Activated naive CD8-positive, alpha-beta T cell treated with anti-CD3 and anti-CD28 coated beads, Interleukin-2, amount 10 ng/mL, durations not matched to agents 7 days and 5 days (primary cell): ENCODE measurements around the gene A1CF. TPM values are rescaled to one million over a fixed set of nuclear protein-coding genes. Genes with fewer than 3 reads are reported as not detected.
"Not testable (repeated sequence)": the region's sequence is repeated elsewhere in the genome, so short reads cannot be mapped to it uniquely, and the experiment has no call there.

ENCODE experiments used
- ATAC-seq: fragments of 150-1000 bp; cut with Tn5 transposase; one replicate; pipeline ENCODE4 v1.10.0; 2021; ENCODE audit warnings: low read depth, moderate library complexity
- POLR2A ChIA-PET: fragments of 350-600 bp; sonication (Branson Sonifier 250); formaldehyde crosslinking; loops from one replicate; lab custom pipeline; 2021; ENCODE audit warnings: antibody characterized with exemption; lab: Charles Lee
- DNase-seq: peaks from one replicate; pipeline ENCODE4 v3.0.0; 2021
- H3K27ac Mint-ChIP-seq: one replicate; pipeline ENCODE4 v1.8.0; 2022; ENCODE audit warnings: mild to moderate bottlenecking, mixed read lengths
- H3K27me3 Mint-ChIP-seq: one replicate; pipeline ENCODE4 v1.8.0; 2022; ENCODE audit warnings: mild to moderate bottlenecking, moderate library complexity, mixed read lengths
- H3K36me3 Mint-ChIP-seq: one replicate; pipeline ENCODE4 v1.8.0; 2021; ENCODE audit warnings: mild to moderate bottlenecking, mixed read lengths
- H3K4me1 Mint-ChIP-seq: one replicate; pipeline ENCODE4 v1.8.0; 2021; ENCODE audit warnings: mixed read lengths
- H3K4me3 Mint-ChIP-seq: one replicate; pipeline ENCODE4 v1.8.0; 2022; ENCODE audit warnings: mild to moderate bottlenecking, moderate library complexity, mixed read lengths
- H3K9me3 Mint-ChIP-seq: one replicate; pipeline ENCODE4 v1.8.0; 2021; ENCODE audit warnings: mixed read lengths
- total RNA-seq, 2 experiments: library from RNA; stranded (reverse); gene quantifications; one replicate each; pipeline ENCODE4 v1.2.3, GENCODE V29; 2021

Gene A1CF, protein sequence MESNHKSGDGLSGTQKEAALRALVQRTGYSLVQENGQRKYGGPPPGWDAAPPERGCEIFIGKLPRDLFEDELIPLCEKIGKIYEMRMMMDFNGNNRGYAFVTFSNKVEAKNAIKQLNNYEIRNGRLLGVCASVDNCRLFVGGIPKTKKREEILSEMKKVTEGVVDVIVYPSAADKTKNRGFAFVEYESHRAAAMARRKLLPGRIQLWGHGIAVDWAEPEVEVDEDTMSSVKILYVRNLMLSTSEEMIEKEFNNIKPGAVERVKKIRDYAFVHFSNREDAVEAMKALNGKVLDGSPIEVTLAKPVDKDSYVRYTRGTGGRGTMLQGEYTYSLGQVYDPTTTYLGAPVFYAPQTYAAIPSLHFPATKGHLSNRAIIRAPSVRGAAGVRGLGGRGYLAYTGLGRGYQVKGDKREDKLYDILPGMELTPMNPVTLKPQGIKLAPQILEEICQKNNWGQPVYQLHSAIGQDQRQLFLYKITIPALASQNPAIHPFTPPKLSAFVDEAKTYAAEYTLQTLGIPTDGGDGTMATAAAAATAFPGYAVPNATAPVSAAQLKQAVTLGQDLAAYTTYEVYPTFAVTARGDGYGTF
- not detected for total RNA-seq

DNA sequence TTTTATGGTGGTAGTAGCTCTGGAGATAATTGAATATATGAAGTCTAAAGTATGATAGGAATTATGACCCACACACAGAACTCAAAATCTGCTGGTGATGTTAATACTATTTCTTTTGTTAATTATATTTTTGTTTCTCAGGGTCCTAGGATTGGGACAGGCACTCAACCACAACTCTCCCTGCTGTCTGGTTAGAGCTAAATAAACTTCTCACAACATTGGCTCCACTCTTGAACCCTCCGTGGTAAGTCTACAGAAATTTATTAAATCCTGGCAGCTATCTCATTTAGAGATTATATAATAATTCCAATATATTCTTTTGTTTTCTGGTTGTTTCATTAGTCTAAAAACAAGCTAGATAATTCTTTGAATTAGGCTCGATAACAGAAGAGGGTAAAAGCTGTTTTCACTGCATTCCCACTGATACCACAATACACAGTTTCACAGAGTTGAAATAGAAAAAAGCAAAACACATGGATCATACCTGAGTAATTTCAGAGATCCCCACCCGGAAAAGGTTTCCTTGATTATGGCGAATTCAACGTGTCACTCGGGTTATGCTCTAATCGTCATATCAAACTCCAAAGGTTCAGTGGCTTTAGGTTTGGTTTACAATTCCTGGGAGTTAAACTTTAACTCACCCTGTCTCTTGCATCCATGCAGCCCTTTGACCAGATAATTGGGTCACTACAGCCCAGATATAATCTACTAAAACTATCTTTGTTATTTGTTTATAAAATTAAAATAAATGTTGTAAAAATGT, at the start of gene A1CF:
Gene A1CF (minus strand): TSS at position 531 of the 763 bp plus-strand sequence. CDS start 25,687 bp downstream, outside the sequence.
- Mint-ChIP-seq H3K27ac (no peak within 1 kb of the TSS), H3K36me3 (no peaks in the 10 kb centered on the region), H3K9me3 (no peaks in the 10 kb centered on the region), H3K4me1 (no peaks in the 10 kb centered on the region), H3K27me3 (peaks cover 16% of the 10 kb centered on the region), H3K4me3 (no peak within 1 kb of the TSS)
- DNase-seq (no peak), ATAC-seq (no peak)
- POLR2A ChIA-PET, result no interaction called here

GRCh38 chr10:50931948-50932431, 46.6 kb upstream of the A1CF start:
- Mint-ChIP-seq H3K27ac (no peak overlapping the region), H3K4me1 (no peaks in the 10 kb centered on the region), H3K4me3 (no peak overlapping the region), H3K27me3 (peaks cover 6% of the 10 kb centered on the region), H3K36me3 (no peaks in the 10 kb centered on the region), H3K9me3 (no peaks in the 10 kb centered on the region)
- DNase-seq (no peak), ATAC-seq (no peak)
- POLR2A ChIA-PET, result no interaction called here

GRCh38 chr10:50929670-50930069, 44.2 kb upstream of the A1CF start:
- ATAC-seq (no peak), DNase-seq (no peak)
- Mint-ChIP-seq H3K36me3 (no peaks in the 10 kb centered on the region), H3K4me3 (no peak overlapping the region), H3K4me1 (no peaks in the 10 kb centered on the region), H3K27ac (no peak overlapping the region), H3K27me3 (peaks cover 2% of the 10 kb centered on the region), H3K9me3 (no peaks in the 10 kb centered on the region)
- POLR2A ChIA-PET, result no interaction called here

DNA sequence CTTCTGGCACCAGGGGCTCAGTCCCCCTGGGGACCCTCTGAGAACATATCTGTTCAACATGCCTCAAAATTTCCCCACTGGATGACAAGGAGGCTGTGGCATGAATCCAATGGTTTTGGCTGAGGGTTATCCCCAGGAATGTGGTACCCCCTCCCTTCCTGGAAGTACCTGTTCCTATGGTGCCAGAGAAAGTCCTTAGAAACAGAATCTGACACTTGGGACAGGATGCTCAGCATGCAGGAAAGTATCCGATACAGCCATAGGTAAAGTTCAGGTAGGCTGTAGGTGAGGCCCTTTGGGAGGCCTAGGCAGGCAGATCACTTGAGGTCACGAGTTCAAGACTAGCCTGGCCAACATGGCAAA, 42.7 kb upstream of the A1CF start:
- Mint-ChIP-seq H3K4me3 (no peak overlapping the region), H3K27me3 (peaks cover 2% of the 10 kb centered on the region), H3K36me3 (no peaks in the 10 kb centered on the region), H3K4me1 (no peaks in the 10 kb centered on the region), H3K27ac (no peak overlapping the region), H3K9me3 (peaks cover 7% of the 10 kb centered on the region)
- no peak for DNase-seq
- POLR2A ChIA-PET, result no interaction called here
- ATAC-seq, result no peak

DNA sequence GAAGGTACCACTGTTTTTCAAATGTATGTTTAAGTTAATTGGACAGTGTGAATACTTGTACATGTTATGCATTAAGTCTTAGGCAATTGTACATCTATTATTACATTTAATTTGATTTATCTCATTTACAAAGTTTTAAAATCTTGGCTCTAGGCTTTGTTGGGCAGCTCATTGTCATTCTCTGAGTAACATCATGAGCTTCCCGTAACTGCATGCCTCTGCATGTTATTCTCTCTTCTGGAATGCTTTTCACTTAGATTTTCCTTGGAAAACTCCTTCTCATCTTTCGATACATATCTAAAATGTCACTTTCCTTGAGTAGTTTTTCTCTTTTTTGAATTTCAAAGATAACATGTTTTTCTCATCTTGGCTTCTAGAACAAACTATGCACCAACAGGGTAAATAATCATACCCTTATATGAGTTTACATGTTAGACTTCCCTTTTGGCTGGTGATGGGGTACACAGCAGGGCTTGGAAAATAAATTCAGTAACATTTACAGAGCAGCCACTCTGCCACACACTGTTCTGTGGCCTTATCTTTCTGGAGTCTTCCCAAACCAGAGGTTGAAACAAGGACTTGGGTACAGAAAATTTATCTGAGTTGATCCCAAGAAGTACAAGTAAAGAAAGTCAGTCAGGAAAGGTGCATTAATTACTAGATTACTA, 42.2 kb upstream of the A1CF start:
- POLR2A ChIA-PET, result no interaction called here
- no peak for ATAC-seq

GRCh38 chr10:50923471-50923870, 38.0 kb upstream of the A1CF start:
- H3K27me3 Mint-ChIP-seq, POLR2A ChIA-PET, H3K4me3 Mint-ChIP-seq, H3K4me1 Mint-ChIP-seq, H3K27ac Mint-ChIP-seq, DNase-seq, ATAC-seq, H3K9me3 Mint-ChIP-seq, H3K36me3 Mint-ChIP-seq: not testable (repeated sequence)

More for the DNA sequence above, 42.2 kb upstream of the A1CF start:
- no peaks in the 10 kb centered on the region for H3K36me3 Mint-ChIP-seq
- H3K27ac Mint-ChIP-seq, result no peak overlapping the region
- peaks cover 7% of the 10 kb centered on the region for H3K9me3 Mint-ChIP-seq
- no peaks in the 10 kb centered on the region for H3K4me1 Mint-ChIP-seq
- DNase-seq, result no peak
- no peak overlapping the region for H3K4me3 Mint-ChIP-seq
- peaks cover 2% of the 10 kb centered on the region for H3K27me3 Mint-ChIP-seq

- DNase-seq (no peak), ATAC-seq (no peak)
- Mint-ChIP-seq H3K9me3 (peaks cover 6% of the 10 kb centered on the region), H3K27me3 (peaks cover 3% of the 10 kb centered on the region), H3K36me3 (no peaks in the 10 kb centered on the region), H3K4me1 (no peaks in the 10 kb centered on the region), H3K27ac (no peak overlapping the region), H3K4me3 (no peak overlapping the region)
- POLR2A ChIA-PET, result no interaction called here
Measured at GRCh38 chr10:50919010-50919409, 33.6 kb upstream of the A1CF start.

- H3K4me1 Mint-ChIP-seq, result no peaks in the 10 kb centered on the region
- ATAC-seq, result no peak
- no peak overlapping the region for H3K27ac Mint-ChIP-seq
- POLR2A ChIA-PET, result no interaction called here
- DNase-seq, result no peak
- no peaks in the 10 kb centered on the region for H3K36me3 Mint-ChIP-seq
- H3K9me3 Mint-ChIP-seq, result peaks cover 3% of the 10 kb centered on the region
- H3K4me3 Mint-ChIP-seq, result no peak overlapping the region
- peaks cover 3% of the 10 kb centered on the region for H3K27me3 Mint-ChIP-seq
Measured at GRCh38 chr10:50918529-50918928, 33.1 kb upstream of the A1CF start.

DNA sequence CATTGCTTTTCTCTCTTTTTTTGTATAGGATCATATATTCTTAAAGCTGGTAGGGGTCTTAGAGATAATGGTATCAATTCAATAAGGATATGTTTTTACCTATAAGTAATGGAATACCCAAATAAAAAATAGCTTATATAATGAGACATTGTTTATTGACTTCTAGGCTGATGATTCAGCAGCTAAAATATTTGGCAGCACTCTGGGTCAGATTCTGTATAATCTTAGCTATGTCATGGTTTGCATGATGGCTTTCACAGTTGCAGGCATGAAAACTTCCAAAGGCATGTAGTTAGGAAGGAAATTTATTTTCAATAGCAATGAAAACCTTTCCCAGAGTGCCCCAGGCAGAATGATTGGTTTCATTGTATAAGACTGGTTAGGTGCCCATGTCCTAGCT, 32.1 kb upstream of the A1CF start:
- Mint-ChIP-seq H3K27ac (no peak overlapping the region), H3K9me3 (peaks cover 3% of the 10 kb centered on the region), H3K4me3 (no peak overlapping the region), H3K36me3 (no peaks in the 10 kb centered on the region), H3K27me3 (peaks cover 3% of the 10 kb centered on the region), H3K4me1 (no peaks in the 10 kb centered on the region)
- no peak for DNase-seq
- POLR2A ChIA-PET, result no interaction called here
- ATAC-seq, result no peak

DNA sequence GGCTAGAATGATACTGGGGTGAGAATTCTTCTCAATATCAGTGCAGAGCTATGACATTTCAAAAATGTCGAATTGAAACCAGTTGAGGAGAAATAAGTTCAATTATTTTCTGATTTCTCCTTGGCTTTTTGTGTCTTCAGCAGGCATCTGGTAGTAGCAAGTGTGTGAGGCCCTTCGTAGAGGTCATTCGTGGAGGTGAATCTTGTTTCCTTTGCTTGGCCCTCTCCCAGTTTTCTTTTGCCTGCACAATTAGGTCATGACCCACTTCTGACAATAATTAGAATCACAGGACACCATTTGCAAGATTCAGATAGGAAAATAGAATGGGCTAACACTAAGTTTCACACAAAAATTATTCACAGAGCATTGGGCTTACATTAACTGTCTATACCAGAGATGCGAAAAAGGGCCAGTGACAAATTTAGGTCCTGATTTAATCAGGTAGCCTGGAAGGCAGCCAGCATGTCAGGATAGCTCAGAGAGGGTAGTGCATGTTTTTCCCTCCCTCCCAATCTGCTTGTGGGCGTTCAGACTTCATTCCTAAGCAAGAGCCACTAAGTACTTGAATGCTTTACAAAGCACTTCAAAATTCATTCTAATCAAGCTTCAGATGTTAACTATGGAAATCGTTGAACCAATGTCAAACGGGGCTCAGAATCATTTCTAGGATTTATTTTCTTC, 24.0 kb upstream of the A1CF start:
- DNase-seq (no peak), ATAC-seq (no peak)
- POLR2A ChIA-PET, result no interaction called here
- H3K9me3 Mint-ChIP-seq, result no peaks in the 10 kb centered on the region
- no peaks in the 10 kb centered on the region for H3K27me3 Mint-ChIP-seq
- no peak overlapping the region for H3K27ac Mint-ChIP-seq
- H3K4me1 Mint-ChIP-seq, result no peaks in the 10 kb centered on the region
- H3K4me3 Mint-ChIP-seq, result no peak overlapping the region
- H3K36me3 Mint-ChIP-seq, result no peaks in the 10 kb centered on the region

DNA sequence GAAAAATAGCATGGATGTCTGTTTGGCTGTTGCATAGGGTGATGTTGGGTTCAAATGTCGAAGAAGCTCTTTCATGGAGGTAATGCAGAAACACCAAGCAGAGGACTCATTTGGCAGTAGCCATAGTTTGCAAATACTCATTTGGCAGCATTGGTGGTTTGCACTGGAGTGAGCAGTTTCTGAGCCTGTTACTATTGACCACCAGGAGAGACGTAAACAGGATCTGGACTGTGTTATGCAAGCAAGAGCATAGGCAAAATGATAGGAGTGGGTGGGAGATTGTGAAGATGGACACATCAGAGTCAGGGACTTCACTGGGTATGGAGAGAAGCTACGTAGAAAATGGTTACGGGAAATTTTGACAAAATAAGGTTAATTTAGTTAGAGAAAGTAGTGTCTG, 22.9 kb upstream of the A1CF start:
- H3K4me1 Mint-ChIP-seq, result no peaks in the 10 kb centered on the region
- POLR2A ChIA-PET, result no interaction called here
- H3K9me3 Mint-ChIP-seq, result no peaks in the 10 kb centered on the region

GRCh38 chr10:50905797-50906196, 20.4 kb upstream of the A1CF start:
- H3K4me3 Mint-ChIP-seq, H3K27ac Mint-ChIP-seq, H3K9me3 Mint-ChIP-seq, H3K4me1 Mint-ChIP-seq, ATAC-seq, H3K27me3 Mint-ChIP-seq, H3K36me3 Mint-ChIP-seq, DNase-seq, POLR2A ChIA-PET: not testable (repeated sequence)

More for the DNA sequence above, 22.9 kb upstream of the A1CF start:
- Mint-ChIP-seq H3K27ac (no peak overlapping the region), H3K4me3 (no peak overlapping the region), H3K36me3 (no peaks in the 10 kb centered on the region), H3K27me3 (no peaks in the 10 kb centered on the region)
- DNase-seq, result no peak
- no peak for ATAC-seq

DNA sequence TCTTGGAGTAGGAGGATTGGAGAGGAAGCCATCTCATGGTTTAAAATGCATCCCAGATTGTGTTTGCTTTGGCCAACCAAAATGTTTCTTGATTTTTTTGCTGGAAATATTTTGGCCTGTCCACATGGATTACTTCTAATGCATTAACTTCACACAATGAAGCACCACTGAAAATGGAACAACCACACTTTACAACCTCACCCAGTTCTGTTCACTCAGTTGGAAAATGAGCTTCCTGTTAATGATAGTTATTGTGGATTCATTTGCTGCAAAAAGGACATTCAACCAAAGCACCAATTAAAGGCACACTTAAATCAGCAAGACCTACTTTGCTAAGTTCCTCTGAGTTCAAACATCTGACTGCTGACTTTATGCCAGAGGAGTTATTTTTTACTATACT, 11.3 kb upstream of the A1CF start:
- Mint-ChIP-seq H3K9me3 (no peaks in the 10 kb centered on the region), H3K27me3 (peaks cover 20% of the 10 kb centered on the region), H3K4me1 (no peaks in the 10 kb centered on the region), H3K36me3 (no peaks in the 10 kb centered on the region), H3K4me3 (no peak overlapping the region), H3K27ac (no peak overlapping the region)
- ATAC-seq, result no peak
- DNase-seq, result no peak
- POLR2A ChIA-PET, result no interaction called here
